Fibroblast of the aortic adventitia (primary cell): ENCODE data around the gene MTCL3.
A peak's percentile ranks its signal among the peaks of the same experiment; 100 is the strongest.

Source experiments
- DNase-seq: peaks from one replicate; pipeline ENCODE4 v3.0.0-alpha.2; 2010; ENCODE audit warnings: low read depth
- H3K4me3 ChIP-seq: 2 replicates; pipeline ENCODE4 v1.5.1; 2011; ENCODE audit warnings: low read depth, mild to moderate bottlenecking, control low read depth, low read length, moderate library complexity
- TF ChIP-seq, protein P1 (sequence below): IDR thresholded peaks from 2 replicates; pipeline ENCODE4 v1.5.1; 2011; ENCODE audit warnings: mild to moderate bottlenecking, low read length, control low read depth, inconsistent platforms; ENCODE audit not compliant: insufficient read depth

Gene MTCL3

DNA sequence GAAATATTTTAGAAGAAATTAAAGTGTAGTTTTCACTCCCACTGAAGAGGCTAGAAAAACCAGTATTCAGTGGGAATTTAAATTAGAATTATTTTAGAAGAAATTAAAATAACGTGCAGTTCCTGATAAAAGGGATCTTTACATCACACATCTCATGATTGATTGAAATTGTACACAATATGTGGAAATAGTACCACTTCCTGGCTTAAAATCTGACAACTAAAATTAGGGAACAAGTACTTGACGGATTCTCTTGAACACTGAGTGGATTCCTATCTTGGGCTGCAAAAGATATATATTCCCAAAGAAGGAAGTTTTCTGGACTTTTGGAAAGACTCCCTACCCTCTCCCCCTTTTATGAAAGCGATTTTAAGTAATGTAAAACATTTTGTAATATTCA, 14.6 kb upstream of the MTCL3 start:
- H3K4me3 ChIP-seq, result no peak overlapping the region
- DNase-seq, result no peak
- TF ChIP-seq, protein P1, sequence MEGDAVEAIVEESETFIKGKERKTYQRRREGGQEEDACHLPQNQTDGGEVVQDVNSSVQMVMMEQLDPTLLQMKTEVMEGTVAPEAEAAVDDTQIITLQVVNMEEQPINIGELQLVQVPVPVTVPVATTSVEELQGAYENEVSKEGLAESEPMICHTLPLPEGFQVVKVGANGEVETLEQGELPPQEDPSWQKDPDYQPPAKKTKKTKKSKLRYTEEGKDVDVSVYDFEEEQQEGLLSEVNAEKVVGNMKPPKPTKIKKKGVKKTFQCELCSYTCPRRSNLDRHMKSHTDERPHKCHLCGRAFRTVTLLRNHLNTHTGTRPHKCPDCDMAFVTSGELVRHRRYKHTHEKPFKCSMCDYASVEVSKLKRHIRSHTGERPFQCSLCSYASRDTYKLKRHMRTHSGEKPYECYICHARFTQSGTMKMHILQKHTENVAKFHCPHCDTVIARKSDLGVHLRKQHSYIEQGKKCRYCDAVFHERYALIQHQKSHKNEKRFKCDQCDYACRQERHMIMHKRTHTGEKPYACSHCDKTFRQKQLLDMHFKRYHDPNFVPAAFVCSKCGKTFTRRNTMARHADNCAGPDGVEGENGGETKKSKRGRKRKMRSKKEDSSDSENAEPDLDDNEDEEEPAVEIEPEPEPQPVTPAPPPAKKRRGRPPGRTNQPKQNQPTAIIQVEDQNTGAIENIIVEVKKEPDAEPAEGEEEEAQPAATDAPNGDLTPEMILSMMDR, result no peak

DNA sequence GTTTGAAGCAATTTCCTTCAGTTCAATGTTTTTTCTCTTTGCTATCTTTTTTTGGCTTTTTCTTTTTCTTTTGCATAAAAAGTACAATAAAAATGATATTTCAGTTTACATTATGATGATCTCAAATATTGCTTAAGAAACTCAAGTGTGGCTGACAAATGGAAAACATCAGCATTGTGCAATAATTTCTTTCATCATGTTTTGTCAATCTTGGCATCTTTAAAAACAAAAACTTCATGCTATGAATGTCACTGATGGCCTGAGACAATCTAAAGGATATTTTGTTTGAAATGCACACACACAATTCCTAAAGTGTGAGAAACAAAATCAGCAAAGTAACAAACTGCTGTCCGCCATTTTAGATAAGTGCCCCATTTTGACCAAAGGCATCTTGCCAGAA, 13.9 kb upstream of the MTCL3 start:
- TF ChIP-seq, protein P1, result no peak
- no peak overlapping the region for H3K4me3 ChIP-seq
- DNase-seq, result no peak

DNA sequence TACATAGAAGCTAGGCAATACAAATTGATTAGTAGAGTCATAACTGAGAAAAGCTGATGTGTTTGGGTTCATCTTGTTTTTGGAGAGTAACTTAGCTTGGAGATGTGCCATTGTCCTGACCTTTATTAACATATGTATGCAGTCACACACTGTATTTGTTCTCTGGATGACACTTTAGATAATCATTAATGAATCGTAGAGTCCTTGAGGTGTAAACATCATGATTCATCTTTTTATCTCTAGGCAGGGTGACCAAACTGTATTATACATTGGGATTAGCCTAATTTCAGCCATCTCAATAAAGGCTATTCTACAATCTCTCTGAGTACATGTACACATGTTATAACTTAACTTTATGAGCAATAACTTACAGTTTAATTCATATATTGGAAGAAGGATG, 3.6 kb upstream of the MTCL3 start:
- DNase-seq, result no peak

DNA sequence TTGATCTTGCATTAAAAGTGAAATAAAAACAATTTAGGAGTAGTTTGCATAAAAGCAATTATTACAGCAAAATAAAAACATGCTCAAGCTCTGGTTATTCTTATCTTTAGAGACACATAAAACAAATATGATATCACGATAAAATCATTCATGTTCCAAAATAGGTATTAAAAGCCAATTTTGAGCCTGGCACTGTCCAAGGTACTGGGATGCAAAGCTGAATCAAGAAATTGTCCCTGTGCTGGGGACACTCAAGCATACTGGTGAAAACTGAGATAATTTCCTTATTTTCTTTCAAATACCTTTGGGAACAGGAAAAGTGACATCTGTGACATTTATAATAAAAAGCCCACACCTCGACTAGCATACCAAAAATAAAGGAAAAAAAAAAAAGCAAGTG, 931 bp upstream of the MTCL3 start:
- DNase-seq, result peak; percentile 46
- TF ChIP-seq, protein P1, result no peak
- H3K4me3 ChIP-seq, result no peak overlapping the region

More for the DNA sequence above, 3.6 kb upstream of the MTCL3 start:
- H3K4me3 ChIP-seq, result no peak overlapping the region
- TF ChIP-seq, protein P1, result no peak

DNA sequence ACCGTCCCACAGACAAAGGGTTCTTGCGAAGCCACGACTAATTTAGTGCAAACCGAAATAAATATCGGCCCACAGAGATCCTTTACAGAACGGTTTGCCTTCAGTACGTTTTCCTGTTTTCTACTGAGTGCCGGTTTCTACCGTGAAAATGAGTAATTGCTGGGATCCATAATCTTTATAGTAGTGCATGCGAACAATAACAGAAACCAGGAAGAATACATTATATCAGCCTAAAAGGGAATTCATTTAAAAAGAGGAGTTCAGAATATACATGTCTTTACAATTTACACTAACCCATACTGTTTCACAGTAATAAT, 292 bp upstream of the MTCL3 start:
- H3K4me3 ChIP-seq, result peak overlapping the region; percentile 56
- no peak for DNase-seq
- TF ChIP-seq, protein P1, result no peak

DNA sequence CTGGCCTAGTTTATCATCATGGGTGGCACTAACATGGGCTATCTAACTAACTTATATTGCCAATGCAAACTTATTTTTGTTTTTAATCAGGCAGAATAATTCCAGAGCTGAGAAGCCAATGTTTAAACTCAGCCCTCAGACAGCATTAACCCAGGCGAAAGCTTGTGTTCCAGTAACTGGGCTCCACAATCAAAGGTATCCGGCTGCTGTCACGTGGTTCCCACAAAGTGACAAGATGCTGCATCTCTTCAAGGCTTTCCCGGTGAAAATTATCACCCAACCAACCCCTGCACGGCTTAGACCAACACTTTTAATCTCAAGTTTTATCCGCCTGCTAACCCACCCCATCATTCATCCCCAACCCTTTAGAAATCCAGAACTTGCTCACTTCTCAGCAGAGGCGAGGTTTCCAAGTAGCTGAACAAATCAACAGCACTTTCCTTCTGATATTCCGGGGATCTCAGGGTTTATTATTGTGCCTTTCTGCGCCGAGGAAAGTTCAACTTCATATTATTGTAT, 885 bp downstream of the MTCL3 start:
- peak overlapping the region; percentile 56 for H3K4me3 ChIP-seq
- no peak for DNase-seq
- TF ChIP-seq, protein P1, result no peak

DNA sequence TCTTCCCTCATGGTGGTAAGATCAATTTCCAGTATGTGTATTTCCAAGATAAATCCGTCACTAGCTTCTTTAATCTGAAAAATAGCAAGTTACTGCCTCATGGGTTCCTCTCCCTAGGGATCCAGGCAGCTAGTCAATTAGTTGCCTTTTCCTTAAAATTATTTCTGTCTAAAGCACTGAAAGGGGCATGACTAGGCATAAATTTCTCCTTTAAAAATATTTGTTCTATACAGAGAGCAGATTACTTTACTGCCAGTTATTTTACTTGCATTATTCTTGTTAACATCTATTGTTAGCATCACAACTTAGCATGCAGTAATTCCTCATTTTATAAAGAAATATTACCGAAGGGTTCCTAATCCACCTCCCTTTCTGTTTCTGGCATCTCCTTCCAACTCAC, 1.4 kb downstream of the MTCL3 start:
- TF ChIP-seq, protein P1, result no peak
- no peak overlapping the region for H3K4me3 ChIP-seq
- DNase-seq, result no peak
